Inferior parietal cortex (tissue), 1 donor: ENCODE results near the gene ELOVL7.
"Not testable (repeated sequence)": the region's sequence is repeated elsewhere in the genome, so short reads cannot be mapped to it uniquely, and the experiment has no call there.

Source experiments
- DNase-seq: peaks from one replicate; pipeline ENCODE4 v3.0.0-alpha.2; 2016; ENCODE audit errors: extremely low spot score

ELOVL7 gene

DNA sequence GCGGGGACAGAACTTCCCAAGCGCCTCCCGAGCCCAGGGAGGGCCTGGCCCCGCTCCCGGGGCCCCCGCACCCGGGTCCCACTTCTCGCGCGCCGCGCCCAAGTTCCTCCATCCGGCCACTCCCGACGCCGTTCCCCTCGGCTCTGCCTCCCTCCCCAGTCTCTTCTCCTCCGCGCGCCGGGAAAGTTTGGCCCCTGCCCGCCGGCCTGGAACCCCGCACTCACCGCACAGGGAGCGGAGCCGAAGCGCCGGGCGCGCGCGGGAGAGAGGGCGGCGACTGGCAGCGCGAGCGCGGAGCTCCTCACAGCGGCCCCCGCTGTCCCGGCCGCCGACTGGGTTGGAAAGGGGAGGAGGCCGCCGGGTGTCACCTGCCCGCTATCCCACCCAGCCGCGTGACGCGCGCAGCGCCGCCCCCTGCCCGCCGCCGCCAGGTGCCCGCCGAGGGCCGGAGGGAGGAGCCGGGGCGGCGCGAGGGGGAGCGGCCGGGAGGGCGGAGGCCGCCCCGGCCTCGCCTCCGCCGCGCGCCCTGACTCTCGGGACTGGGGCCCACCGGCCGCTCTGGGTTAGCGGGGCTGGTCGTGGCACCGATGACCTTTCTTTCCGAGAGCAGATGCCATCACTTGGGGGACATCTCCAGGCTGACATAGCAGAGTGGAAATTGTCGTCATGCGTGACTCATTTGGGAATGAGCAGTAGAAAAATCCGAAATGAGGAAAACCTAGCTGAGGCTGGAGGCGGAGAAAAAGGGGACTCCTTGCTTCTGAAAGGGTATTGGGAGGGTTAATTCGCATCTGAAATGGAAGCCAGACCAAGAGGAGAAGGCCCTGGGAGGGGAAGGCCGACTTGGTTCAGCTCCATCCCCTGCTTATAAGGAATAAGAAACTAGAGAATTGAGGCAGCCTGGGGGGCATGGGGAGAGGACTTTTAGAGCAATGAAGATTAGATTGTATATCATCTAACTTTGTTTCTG is at the start of gene ELOVL7:
Gene ELOVL7 (minus strand): TSS at position 334 of the 970 bp plus-strand sequence. CDS start 56,872 bp downstream, outside the sequence.
- no peak for DNase-seq

DNA sequence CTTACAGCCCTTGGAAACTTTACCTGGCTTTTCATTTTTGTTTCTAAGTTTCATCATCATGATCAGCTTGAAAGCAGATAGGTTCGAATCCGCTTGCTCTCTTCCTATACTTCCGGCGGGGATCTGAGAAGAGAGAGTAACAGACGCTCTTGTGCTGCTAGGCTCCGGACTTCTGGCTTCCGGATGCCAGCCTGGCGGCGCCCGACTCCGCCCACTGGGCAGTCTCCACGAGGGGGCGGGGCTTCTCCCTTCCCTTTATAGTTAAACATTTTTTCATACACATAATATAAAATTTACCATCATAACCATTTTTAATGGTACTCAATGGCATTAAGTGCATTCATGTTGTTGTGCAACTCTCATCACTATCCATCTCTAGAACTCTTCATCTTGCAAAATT is 49.5 kb upstream of the ELOVL7 start:
- no peak for DNase-seq

DNA sequence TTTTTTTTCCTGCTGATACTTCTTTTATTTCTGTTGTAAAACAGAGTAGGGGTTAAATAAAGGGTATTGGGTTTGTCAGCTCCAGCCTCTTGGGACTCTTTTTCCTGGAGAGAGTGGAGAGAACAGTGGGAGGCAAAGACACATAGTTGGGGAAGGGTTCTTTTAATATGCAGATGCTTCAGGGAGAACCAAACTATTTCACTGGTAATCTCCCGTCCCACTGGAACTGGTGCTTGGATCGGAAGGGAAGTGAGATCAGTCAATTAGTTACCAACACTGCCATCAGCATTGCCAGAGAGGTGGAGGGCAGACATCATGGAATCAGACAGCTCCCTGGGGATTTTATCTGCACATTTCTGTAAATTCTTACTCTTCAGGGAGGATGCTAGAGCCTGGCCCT is 47.6 kb upstream of the ELOVL7 start:
- no peak for DNase-seq

DNA sequence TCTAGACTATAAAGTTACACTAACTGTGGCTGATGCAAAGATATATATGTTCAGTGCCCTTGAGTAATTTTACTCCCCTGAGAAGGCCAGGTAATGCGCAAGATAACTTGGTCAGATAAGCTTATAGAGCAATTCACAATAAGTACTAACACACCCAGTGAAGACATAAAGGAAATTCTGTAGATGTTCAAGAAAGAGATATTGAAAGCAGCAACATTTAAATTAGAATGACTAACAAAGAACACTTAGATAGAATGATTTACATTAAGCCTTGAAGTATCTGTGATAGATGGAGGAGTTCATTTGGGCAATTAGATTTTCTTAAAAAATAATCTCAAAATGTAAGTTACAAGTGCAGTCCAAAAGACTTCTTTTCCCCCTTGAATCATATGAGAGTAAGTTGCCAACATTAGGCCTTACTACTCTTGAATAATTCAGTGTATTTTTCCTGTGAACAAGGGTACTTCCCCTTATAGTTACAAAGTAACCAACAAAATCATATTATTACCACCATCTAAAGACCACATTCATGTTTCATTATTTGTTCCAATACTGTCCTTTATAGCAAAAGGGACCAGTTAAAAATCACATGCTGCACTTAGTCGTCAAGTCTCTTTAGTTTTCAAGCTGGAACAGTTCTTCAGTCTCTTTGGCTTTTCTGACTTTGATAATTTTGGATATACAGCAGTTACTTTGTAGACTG is 44.4 kb upstream of the ELOVL7 start:
- no peak for DNase-seq

DNA sequence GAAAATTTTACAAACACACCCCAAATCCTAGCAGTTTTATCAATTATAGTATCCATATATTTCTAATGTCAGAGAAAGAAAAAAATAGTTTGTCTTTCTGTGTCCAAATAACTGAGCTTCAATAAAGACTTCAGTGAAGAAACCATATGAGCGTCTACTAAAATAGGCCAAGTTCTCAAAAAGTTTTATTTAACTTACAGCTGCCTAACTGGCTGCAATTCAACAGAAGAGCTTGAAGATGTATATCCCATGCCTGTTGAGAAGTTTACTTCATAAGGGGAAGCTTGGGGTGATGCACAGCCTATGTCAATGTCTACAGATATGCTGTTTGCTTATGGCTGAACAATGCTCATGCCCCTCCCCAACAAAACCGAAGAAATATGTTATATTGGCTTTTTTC is 43.7 kb upstream of the ELOVL7 start:
- DNase-seq, result no peak

DNA sequence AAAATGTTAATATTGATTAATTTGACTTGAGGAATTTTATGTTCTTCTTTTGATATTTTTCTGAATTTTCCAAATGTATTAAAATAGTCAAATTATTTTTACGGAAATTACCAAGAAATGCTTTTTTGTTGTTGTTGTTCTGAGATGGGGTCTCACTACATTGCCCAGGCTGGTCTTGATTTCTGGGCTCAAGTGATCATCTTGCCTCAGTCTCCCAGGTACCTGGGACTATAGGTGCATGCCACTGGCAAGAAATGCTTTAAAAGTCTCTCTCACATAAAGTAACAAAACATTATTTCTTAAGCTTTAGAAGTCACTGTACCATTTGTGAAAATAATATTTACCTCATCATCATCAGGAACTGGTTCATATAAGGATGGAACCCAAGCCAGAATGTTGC is 43.0 kb upstream of the ELOVL7 start:
- no peak for DNase-seq

DNA sequence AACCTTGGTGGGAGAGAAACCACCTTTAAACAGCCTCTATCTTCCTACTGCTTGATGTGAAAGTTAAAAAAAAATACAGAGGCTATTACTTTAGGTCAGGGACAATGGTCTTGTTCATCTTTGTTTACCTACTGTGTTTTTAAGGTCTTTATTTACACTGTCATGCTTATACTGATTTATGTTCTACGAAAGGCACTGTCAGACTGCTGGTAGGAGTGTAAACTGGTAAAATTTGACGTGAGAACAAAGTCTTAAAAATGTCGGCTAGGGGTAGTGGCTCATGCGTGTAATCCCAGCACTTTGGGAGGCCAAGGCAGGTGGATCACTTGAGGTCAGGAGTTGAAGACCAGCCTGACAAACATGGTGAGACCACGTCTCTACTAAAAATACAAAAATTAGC is 42.1 kb upstream of the ELOVL7 start:
- DNase-seq, result no peak

DNA sequence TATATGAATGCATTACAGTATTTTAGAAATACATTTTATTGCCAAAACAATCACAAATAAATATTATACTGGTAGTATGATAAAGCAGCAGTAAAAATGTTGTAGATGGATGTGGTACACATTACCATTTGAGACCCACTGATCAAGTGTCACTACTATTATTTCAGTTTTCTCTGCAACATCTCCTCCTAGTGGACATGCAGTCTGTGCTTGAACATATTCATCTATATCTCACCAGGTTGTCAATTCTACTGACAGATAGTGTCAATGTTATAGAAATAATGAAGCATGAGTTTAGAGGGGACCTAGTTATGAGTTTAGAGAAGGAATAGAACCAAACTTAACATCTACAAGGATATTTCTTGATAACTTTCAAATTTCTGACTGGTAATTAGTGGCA is 39.2 kb upstream of the ELOVL7 start:
- DNase-seq, result no peak

DNA sequence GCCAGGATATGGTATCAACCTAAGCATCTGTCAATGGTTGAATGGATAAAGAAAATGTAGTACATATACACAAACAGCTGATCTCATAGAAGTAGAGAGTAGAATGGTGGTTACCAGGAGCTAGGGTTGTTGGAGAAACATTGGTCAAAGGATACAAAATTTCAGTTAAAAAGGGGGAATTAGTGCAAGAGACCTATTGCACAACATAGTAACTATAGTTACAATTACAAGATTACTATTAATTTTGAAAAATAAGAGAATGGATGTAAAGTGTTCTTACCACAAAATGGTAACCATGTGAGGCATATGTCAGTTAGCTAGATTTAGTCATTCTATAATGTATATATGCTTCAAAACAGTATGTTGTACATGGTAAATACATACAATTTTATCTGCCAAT is 28.8 kb upstream of the ELOVL7 start:
- DNase-seq, result no peak

DNA sequence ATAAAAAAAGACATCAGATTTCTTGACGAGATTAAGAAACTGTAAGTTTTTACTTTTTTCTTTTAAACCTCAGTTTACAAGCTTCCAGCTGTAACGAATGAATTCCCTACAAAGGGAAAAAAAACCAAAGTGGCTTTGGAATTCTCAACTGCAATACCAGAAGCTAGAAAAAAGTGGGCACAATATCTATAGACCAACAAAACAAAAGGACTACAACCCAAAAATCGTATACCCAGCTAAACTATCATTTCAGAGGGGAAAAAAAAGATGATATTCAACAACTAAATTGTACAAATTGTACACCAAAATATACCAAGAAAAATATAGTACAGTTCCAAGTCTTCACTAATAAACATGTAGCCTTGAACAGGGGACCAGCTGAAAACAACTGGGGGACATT is 26.8 kb upstream of the ELOVL7 start:
- DNase-seq, result no peak

DNA sequence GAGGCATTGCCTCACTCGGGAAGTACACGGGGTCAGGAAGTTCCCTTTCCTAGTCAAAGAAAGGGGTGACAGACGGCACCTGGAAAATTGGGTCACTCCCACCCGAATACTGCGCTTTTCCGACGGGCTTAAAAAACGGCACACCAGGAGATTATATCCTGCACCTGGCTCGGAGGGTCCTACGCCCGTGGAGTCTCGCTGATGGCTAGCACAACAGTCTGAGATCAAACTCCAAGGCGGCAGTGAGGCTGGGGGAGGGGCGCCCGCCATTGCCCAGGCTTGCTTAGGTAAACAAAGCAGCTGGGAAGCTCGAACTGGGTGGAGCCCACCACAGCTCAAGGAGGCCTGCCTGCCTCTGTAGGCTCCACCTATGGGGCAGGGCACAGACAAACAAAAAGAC is 16.5 kb upstream of the ELOVL7 start:
- not testable (repeated sequence) for DNase-seq

DNA sequence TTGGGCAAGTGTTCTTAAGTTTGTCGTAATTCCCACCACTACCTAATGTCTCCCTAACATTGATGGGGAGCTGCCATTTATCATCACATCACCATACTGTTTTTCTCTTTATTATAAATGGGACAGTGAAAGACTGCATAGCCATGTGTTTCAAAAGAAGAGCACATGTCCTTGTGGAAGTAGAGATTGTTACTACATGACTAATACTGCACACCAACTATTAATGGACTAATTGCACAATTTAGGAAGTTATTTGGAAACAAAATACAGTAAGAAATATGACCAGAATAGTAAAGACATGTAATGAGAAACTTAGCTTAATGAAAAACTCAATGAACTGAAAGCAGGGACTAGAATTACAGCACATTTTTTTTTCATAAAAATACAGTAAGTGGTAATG is 12.0 kb upstream of the ELOVL7 start:
- no peak for DNase-seq

DNA sequence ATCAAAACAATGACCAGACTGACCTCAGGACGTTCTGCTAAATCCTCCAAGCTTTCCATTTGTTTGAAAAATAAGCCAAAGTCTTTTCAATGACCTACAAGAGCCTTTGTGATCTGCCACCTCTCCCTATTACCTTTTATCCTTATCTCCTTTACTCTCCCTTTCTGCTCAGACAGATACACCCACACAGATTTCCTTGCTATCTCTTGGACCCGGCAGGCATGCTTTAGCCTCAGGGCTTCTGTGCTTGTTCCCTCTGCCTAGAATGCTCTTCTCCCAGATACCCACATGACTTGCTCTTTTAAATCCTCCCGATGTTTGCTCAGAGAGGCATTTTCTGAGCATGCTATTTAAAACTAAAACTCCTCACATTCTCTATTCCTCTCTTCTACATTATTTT is 8.9 kb upstream of the ELOVL7 start:
- no peak for DNase-seq

DNA sequence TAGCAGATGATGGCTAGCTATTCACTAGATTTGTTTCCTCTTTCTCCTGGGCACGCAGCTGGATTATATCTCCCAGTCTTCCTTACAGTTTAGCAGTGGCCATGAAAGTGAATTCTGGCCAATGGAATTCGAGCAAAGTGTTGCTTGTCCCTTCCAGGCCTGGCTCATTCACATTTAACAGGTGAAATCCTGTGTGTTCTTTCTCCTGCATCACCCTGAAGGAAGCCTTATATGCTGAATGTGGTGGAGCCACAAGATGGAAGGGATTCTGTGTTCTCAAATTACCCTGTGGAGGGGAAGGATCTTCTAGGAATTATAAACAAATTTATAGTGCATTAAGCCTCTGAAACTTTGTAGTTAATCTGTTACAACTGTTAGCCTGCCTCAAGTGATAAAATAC is 8.2 kb upstream of the ELOVL7 start:
- DNase-seq, result no peak

DNA sequence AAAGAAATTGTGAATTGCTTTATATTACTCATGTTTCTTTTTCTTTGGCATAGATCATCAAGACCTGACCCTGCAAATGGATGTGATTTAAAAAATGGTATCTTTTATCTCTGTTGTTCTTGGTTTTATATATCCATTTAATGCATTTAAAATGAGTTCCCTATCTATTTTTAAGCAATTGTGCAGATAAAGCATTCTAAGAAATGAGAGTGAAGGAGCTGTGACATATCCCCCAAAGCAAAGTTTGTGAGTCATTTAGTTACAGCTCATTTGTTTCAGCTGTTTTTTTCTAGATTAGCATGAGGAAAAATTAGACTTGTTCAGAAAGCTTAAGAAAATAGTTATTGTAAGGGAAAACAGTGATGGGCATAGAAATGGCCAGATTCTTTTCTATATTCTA is 7.6 kb upstream of the ELOVL7 start:
- DNase-seq, result no peak

DNA sequence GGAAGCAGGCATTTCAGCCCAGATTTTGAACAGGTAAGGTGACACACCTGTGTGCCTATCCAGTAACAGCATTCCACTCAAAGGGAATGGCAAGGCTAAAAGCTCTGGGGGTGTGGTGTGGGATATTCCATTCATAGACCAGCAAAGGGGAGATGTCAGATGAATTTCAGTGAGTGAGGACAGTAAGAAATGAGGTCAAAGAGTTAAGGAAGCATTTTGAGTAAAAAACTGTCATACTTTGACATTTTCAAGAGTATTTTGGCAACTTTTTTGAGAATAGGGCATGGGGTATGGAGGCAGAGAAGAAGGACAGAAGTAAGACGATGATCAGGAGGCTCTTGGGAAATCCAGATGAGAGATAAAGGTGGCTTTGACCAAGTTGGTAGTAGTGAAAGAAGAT is 2.2 kb upstream of the ELOVL7 start:
- no peak for DNase-seq

DNA sequence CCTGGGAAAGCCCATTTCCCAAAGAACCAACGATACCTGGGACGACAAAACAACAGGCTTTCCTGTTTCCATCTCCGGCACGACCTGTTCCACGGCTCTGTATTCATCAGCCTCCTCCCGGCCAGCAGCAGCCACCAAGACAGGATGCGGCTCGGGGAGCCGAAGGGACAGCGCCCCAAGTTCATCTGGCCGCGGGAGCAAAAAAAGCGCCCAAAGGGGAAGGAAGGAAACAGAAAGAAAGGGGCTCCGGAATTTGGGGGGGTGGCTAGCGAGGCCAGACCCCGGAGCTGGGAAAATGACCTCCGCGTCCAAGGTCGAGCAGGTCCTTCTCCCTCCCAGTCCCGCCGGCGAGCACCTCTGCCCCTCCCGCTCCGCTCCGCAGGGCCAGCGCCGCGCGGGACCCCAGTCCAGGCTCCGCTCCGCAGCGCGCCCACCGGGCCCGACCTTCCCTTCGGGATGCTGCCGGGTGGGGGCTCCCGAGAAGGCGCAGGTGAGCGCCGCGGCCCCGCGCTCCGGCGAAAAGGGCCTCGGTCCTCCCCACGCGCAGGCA is 608 bp downstream of the ELOVL7 start:
- DNase-seq, result no peak

DNA sequence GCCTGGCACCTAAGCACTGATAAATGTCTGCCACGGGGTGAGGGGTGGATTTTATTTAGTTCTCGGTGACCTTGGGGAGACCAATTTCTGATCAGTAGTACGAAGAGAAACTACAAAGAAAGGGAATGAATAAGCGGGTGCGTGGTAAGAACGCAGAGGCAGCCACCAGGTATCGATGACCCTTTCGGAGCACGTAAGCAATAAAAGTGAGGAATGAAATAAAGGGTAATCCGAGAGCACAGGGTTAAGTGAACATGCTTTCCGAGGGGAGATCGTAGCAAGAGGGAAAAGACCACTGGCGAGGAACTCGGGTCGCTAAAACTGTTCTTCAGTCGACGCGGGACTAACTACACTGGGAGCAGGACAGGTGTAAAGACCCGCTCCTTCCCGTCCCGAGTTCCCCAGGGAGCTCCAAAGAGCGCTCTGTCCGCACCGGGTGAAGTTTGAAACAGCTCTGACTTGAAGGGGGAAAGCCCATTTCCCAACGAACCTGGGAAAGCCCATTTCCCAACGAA is 1.1 kb downstream of the ELOVL7 start:
- no peak for DNase-seq

DNA sequence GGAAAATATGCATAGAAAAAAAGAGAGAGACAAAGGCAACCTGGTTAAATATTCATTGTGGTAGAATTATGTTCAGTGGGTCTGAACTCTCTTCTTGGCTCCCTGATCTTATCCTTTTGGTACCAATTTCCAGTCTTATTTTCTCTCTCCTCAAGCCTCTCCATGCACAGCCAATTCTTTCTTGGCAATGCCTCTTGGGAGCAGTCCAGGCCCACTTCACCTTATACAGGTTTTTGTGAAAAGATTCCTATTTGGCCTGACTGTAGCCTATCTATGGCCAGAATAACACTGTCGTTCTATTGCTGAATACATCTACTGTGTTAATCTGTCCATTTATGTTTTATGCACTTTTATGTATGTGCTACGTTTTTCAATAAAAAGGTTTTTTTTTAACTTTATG is 2.7 kb downstream of the ELOVL7 start:
- no peak for DNase-seq

DNA sequence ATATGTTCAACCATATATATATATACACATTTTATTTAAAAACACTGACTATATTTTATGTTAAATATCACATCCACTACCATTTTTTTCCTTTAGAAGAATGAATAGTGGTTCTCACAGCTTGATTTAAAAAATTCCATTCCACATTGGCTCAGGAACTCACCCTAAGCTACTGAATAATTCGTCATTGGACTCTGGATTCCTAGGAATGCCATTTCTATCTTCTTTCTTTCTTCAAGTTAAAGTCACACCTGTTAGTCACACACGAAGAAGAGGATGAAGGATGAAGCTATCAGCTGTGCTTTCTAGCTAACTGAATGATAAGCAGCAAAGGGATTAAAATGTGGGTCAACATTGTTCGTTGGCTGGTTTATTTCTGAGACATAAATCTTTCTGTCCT is 7.9 kb downstream of the ELOVL7 start:
- no peak for DNase-seq

DNA sequence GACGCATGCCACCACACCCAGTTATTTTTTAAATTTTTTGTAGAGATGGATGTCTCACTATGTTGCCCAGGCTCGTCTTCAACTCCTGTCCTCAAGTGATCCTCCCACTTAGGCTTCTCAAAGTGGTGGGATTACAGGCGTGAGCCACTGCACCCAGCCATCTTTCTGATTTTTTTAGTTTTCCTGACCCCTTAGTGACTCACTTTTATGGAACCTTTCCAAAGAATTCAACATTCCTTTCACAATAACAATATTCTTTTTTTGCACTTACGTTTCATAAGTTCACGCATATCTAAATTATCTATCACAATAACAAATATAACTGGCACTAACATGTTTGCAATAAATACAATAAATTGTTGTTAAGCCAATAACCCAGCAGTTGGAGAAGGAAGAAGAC is 8.5 kb downstream of the ELOVL7 start:
- no peak for DNase-seq

DNA sequence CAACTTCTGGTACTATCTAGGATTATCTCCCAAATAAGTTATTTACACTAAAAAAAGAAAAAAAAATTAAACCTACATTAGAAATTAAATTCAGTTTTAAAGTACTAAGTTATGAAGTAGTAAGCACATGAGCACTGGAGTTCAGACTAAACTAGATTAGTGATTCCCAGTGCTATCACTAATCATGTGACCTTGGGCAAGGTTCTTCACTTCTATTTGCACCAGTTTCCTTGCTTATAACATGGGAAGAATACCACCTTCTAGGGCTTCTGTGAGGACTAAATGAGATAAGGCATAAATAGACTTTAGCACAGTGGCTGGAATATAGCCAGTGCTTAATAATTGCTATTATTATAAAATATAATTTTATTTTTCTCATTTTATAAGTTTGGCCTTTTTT is 10.5 kb downstream of the ELOVL7 start:
- no peak for DNase-seq
